GM21825 (cell line): ENCODE results near the gene DPP9.

Experiments used
- ATAC-seq: cut with Tn5 transposase; IDR thresholded peaks from one replicate; pipeline ENCODE4 v1.9.1; 2021; ENCODE audit warnings: mild to moderate bottlenecking, moderate library complexity; ENCODE audit not compliant: unreplicated experiment

The DPP9 gene

DNA sequence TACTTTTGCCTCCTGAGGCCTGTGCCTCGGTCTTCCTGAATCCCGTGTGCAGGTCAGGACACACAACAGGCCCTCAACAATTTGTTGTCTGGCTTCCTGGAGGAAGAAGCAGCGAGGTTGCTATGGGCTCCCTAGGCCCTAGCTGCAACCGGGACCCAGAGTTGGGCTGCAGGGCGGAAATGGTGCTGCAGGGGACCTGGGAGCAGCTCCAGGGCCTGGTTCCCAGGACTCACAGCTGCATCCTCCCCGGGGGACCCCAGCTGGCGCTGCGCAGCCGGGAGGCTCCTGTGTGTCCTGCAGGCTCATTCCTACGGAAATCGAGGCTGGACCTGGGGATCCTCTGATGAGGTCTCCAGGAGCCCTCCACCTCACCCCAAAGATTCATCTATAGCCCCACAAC lies 85.3 kb downstream of the DPP9 start:
- ATAC-seq, result no peak

DNA sequence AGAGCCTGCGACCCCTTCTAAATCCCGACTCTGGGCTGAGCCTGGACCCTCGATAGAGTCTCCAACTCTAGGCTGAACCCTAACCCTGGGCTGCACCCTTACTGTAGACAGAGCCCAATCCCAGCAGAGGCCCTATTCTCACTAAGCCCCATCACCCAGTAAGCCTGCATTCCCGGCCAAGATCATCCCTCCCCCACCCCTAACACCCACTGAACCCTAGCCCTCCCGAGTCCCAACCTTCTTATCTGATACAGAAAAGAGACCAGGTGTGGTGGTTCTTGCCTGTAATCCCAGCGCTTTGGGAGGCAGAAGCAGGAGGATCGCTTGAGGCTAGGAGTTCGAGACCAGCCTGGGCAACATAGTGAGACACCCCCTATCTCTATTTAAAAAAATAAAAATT lies 86.9 kb downstream of the DPP9 start:
- ATAC-seq, result no peak

DNA sequence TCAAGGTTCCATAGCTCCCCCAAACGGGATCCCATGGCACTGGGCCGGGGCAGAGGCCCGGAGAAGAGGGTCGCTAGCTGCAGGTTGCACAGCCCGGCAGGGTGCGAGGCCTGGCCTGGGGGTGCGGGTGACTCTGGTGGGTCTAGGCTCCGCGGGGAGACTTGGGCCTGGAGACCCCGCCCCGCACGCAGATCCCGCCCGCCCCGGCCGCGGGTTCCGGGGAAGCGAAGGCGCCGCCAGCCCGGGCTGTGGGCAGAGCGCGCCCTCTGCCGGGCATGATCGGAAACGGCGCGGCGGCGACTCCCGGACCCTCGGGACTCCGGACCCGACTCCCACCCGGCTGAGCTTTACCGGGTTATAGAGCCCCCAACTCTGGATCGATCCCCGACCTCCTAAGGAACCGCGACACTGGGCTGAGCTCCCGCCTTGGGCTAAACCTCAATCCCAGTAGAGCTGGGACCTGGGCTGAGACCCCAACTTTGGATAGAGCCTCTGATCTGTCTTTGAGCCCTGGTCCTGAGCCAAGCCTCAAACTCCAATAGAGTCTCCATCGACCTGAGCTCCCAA lies 87.4 kb downstream of the DPP9 start:
- no peak for ATAC-seq

DNA sequence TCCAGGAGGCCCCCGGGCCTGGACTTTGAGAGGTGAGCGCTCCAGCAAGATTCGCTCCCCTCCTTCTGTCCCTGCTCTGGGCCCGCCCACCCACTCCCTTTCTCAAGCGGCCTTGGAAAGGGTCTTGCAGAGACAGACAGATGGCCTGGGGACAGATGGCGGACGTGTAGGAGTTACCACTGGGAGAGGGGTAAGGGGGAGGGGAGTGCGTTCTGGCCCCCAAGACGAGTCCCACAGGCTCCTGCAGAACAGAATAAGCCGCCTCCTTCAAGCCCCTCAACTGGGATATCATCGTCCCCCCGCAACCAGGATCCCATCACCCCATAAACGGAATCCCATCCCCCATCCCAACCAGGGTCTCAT lies 87.9 kb downstream of the DPP9 start:
- ATAC-seq, result no peak

DNA sequence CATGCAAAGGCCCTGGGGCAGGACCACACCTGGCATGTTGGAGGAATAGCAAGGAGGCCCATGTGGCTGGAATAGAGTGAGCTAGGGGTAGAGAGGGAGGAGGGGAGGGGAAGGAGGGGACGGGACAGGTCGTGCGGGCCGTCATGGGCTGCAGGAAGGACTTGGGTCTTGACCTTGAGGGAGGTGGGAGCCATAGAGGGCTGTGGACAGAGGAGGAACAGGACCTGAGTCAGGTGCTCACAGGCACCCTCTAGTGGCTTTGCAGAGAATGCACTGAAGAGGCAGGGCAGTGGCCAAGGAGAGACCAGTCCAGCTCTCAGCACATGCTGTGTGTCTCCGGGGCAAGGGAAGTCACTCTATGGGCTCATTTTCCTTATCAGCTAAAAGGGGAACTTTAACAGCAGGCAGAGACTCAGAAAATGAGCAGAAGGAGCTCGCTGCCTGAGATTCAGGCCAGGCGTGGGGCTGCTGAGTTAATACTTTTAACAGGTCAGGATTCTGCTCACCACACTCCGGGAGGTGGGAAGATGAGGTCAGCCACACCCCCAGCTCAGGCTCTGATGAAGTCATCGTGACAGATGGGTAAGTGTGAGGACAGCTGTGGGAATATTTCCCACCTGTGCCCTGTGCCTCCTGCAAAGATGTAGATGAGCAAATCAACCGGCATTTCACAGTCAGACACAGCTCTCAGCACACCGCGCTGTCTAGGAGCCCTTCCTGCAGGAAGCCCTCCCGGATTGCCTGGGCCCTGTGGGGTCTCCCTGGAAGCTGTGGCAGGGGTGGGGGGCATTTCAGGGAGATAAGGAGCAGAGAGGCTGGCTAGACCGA lies 90.3 kb downstream of the DPP9 start:
- ATAC-seq, result no peak
